ENCODE measurements around the gene ANKRD11.
"Not testable (repeated sequence)": the region's sequence is repeated elsewhere in the genome, so short reads cannot be mapped to it uniquely, and the experiment has no call there.

The ANKRD11 gene

GRCh38 chr16:89330177-89330856 is 160.0 kb downstream of the ANKRD11 start:
- peak overlapping the region in 1 of 2 experiments; percentile 78 for H2BK12ac ChIP-seq (ENCODE audit: low read length in 2 of 2)
- H3K27ac ChIP-seq (ENCODE audit: low read length, poor library complexity, severe bottlenecking): peak overlapping the region; percentile 52
- no peak overlapping the region for H2BK15ac ChIP-seq (ENCODE audit: low read depth, poor library complexity, severe bottlenecking)
- H4K91ac ChIP-seq (ENCODE audit: low read length): peak overlapping the region; percentile 58
- peaks cover 60% of the 10 kb centered on the region for H3K4me1 ChIP-seq (ENCODE audit: control insufficient read depth, insufficient read depth, low read depth, low read length)
- H3K4me3 ChIP-seq (ENCODE audit: insufficient read depth in 1 of 2, low read depth in 1 of 2, low read length in 2 of 2): no peak overlapping the region
- H3K9me3 ChIP-seq (ENCODE audit: control insufficient read depth, low read length): no peaks in the 10 kb centered on the region
- peak overlapping the region in 1 of 2 experiments; percentile 35 for H3K4ac ChIP-seq (ENCODE audit: low read depth in 1 of 2, low read length in 2 of 2)
- peak overlapping the region; percentile 41 for H3K4me2 ChIP-seq (ENCODE audit: low read length, poor library complexity, severe bottlenecking)
- no peak overlapping the region for H3K14ac ChIP-seq (ENCODE audit: low read length in 2 of 2)
- H3K36me3 ChIP-seq (ENCODE audit: control insufficient read depth in 1 of 2, insufficient read depth in 2 of 2, low read depth in 1 of 2, low read length in 2 of 2): peaks cover 9 to 11% of the 10 kb centered on the region in 2 experiments
- no peaks in the 10 kb centered on the region for H3K27me3 ChIP-seq (ENCODE audit: control insufficient read depth in 1 of 2, insufficient read depth in 1 of 2, low read length in 2 of 2)
- H3K18ac ChIP-seq (ENCODE audit: low read depth in 1 of 2, low read length in 2 of 2): peak overlapping the region; percentile 16 to 61
- no peak overlapping the region for H2BK120ac ChIP-seq (ENCODE audit: low read depth, low read length)
- H2AK5ac ChIP-seq (ENCODE audit: low read length, severe bottlenecking): no peak overlapping the region
- peak overlapping the region; percentile 24 for H3K9ac ChIP-seq (ENCODE audit: low read length)
- peak; percentile 63 for DNase-seq
- WGBS: 53% methylated on average over 18 of the region's 25 CpGs
- H3K79me1 ChIP-seq (replicated peaks; ENCODE audit: low read length, poor library complexity, severe bottlenecking): peaks cover 11% of the 10 kb centered on the region
- H4K8ac ChIP-seq (ENCODE audit: low read length): peak overlapping the region; percentile 52
- H2AFZ ChIP-seq (ENCODE audit: low read depth, low read length): no peak overlapping the region
- no peak overlapping the region for H2BK5ac ChIP-seq (ENCODE audit: low read depth, low read length, poor library complexity, severe bottlenecking)
- no peak overlapping the region for H3K23ac ChIP-seq (ENCODE audit: low read length in 2 of 2)

GRCh38 chr16:89329830-89330176 is 160.6 kb downstream of the ANKRD11 start:
- WGBS: 100% methylated on average over 2 of the region's 4 CpGs
- peaks cover 60% of the 10 kb centered on the region for H3K4me1 ChIP-seq (ENCODE audit: control insufficient read depth, insufficient read depth, low read depth, low read length)
- H2BK15ac ChIP-seq (ENCODE audit: low read depth, poor library complexity, severe bottlenecking): not testable (repeated sequence)

GRCh38 chr16:89328412-89329400 is 161.7 kb downstream of the ANKRD11 start:
- WGBS: 96% methylated on average over 37 of the region's 41 CpGs
- not testable (repeated sequence) for H2BK5ac ChIP-seq (ENCODE audit: low read depth, low read length, poor library complexity, severe bottlenecking); H3K36me3 ChIP-seq (ENCODE audit: control insufficient read depth in 1 of 2, insufficient read depth in 2 of 2, low read depth in 1 of 2, low read length in 2 of 2)

More at GRCh38 chr16:89329830-89330176, 160.6 kb downstream of the ANKRD11 start:
- H3K9ac ChIP-seq (ENCODE audit: low read length): peak overlapping the region; percentile 24
- H3K14ac ChIP-seq (ENCODE audit: low read length in 2 of 2); H3K27ac ChIP-seq (ENCODE audit: low read length, poor library complexity, severe bottlenecking); H2BK5ac ChIP-seq (ENCODE audit: low read depth, low read length, poor library complexity, severe bottlenecking); H2BK120ac ChIP-seq (ENCODE audit: low read depth, low read length); H3K4me3 ChIP-seq (ENCODE audit: insufficient read depth in 1 of 2, low read depth in 1 of 2, low read length in 2 of 2); DNase-seq; H3K23ac ChIP-seq (ENCODE audit: low read length in 2 of 2); H4K91ac ChIP-seq (ENCODE audit: low read length); H3K4me2 ChIP-seq (ENCODE audit: low read length, poor library complexity, severe bottlenecking); H2AK5ac ChIP-seq (ENCODE audit: low read length, severe bottlenecking); H2AFZ ChIP-seq (ENCODE audit: low read depth, low read length); H4K8ac ChIP-seq (ENCODE audit: low read length); H2BK12ac ChIP-seq (ENCODE audit: low read length in 2 of 2); H3K9me3 ChIP-seq (ENCODE audit: control insufficient read depth, low read length); H3K18ac ChIP-seq (ENCODE audit: low read depth in 1 of 2, low read length in 2 of 2); H3K36me3 ChIP-seq (ENCODE audit: control insufficient read depth in 1 of 2, insufficient read depth in 2 of 2, low read depth in 1 of 2, low read length in 2 of 2); H3K27me3 ChIP-seq (ENCODE audit: control insufficient read depth in 1 of 2, insufficient read depth in 1 of 2, low read length in 2 of 2); H3K4ac ChIP-seq (ENCODE audit: low read depth in 1 of 2, low read length in 2 of 2): not testable (repeated sequence)
- H3K79me1 ChIP-seq (replicated peaks; ENCODE audit: low read length, poor library complexity, severe bottlenecking): peaks cover 11% of the 10 kb centered on the region

GRCh38 chr16:89326721-89327120 is 163.6 kb downstream of the ANKRD11 start:
- Histone ChIP-seq H3K4ac (ENCODE audit: low read depth in 1 of 2, low read length in 2 of 2) (peak overlapping the region; percentile 22 to 46), H3K36me3 (ENCODE audit: control insufficient read depth in 1 of 2, insufficient read depth in 2 of 2, low read depth in 1 of 2, low read length in 2 of 2) (peaks cover 9 to 11% of the 10 kb centered on the region in 2 experiments), H2BK15ac (ENCODE audit: low read depth, poor library complexity, severe bottlenecking) (no peak overlapping the region), H4K8ac (ENCODE audit: low read length) (peak overlapping the region; percentile 59), H3K9me3 (ENCODE audit: control insufficient read depth, low read length) (no peaks in the 10 kb centered on the region), H3K79me1 (replicated peaks; ENCODE audit: low read length, poor library complexity, severe bottlenecking) (peaks cover 5% of the 10 kb centered on the region), H3K4me1 (ENCODE audit: control insufficient read depth, insufficient read depth, low read depth, low read length) (peaks cover 59% of the 10 kb centered on the region), H3K18ac (ENCODE audit: low read depth in 1 of 2, low read length in 2 of 2) (peak overlapping the region; percentile 40 to 67), H3K27me3 (ENCODE audit: control insufficient read depth in 1 of 2, insufficient read depth in 1 of 2, low read length in 2 of 2) (no peaks in the 10 kb centered on the region), H2BK5ac (ENCODE audit: low read depth, low read length, poor library complexity, severe bottlenecking) (no peak overlapping the region), H2BK120ac (ENCODE audit: low read depth, low read length) (peak overlapping the region; percentile 29), H3K4me3 (ENCODE audit: insufficient read depth in 1 of 2, low read depth in 1 of 2, low read length in 2 of 2) (no peak overlapping the region), H3K14ac (ENCODE audit: low read length in 2 of 2) (peak overlapping the region in 1 of 2 experiments; percentile 50), H3K27ac (ENCODE audit: low read length, poor library complexity, severe bottlenecking) (no peak overlapping the region), H3K9ac (ENCODE audit: low read length) (peak overlapping the region; percentile 80), H2AFZ (ENCODE audit: low read depth, low read length) (no peak overlapping the region), H3K23ac (ENCODE audit: low read length in 2 of 2) (no peak overlapping the region), H4K91ac (ENCODE audit: low read length) (peak overlapping the region; percentile 48), H2BK12ac (ENCODE audit: low read length in 2 of 2) (peak overlapping the region; percentile 14 to 33), H3K4me2 (ENCODE audit: low read length, poor library complexity, severe bottlenecking) (no peak overlapping the region), H2AK5ac (ENCODE audit: low read length, severe bottlenecking) (peak overlapping the region; percentile 52)
- 88% methylated on average over 7 of the region's 7 CpGs for WGBS
- DNase-seq: no peak

More at GRCh38 chr16:89328412-89329400, 161.7 kb downstream of the ANKRD11 start:
- not testable (repeated sequence) for H3K9me3 ChIP-seq (ENCODE audit: control insufficient read depth, low read length); DNase-seq; H3K4me3 ChIP-seq (ENCODE audit: insufficient read depth in 1 of 2, low read depth in 1 of 2, low read length in 2 of 2); H4K8ac ChIP-seq (ENCODE audit: low read length); H3K23ac ChIP-seq (ENCODE audit: low read length in 2 of 2); H3K14ac ChIP-seq (ENCODE audit: low read length in 2 of 2); H4K91ac ChIP-seq (ENCODE audit: low read length); H3K9ac ChIP-seq (ENCODE audit: low read length); H3K4me2 ChIP-seq (ENCODE audit: low read length, poor library complexity, severe bottlenecking); H3K79me1 ChIP-seq (replicated peaks; ENCODE audit: low read length, poor library complexity, severe bottlenecking); H3K27me3 ChIP-seq (ENCODE audit: control insufficient read depth in 1 of 2, insufficient read depth in 1 of 2, low read length in 2 of 2); H3K4ac ChIP-seq (ENCODE audit: low read depth in 1 of 2, low read length in 2 of 2); H2AFZ ChIP-seq (ENCODE audit: low read depth, low read length); H3K18ac ChIP-seq (ENCODE audit: low read depth in 1 of 2, low read length in 2 of 2); H2BK120ac ChIP-seq (ENCODE audit: low read depth, low read length)
- Histone ChIP-seq H2BK15ac (ENCODE audit: low read depth, poor library complexity, severe bottlenecking) (peak overlapping the region; percentile 36), H3K4me1 (ENCODE audit: control insufficient read depth, insufficient read depth, low read depth, low read length) (peaks cover 56% of the 10 kb centered on the region), H2BK12ac (ENCODE audit: low read length in 2 of 2) (peak overlapping the region in 1 of 2 experiments; percentile 61), H3K27ac (ENCODE audit: low read length, poor library complexity, severe bottlenecking) (peak overlapping the region; percentile 17), H2AK5ac (ENCODE audit: low read length, severe bottlenecking) (peak overlapping the region; percentile 40)

All from mesenchymal stem cell (in vitro differentiated cells and primary cell).